ENCODE results near the gene MCM5. TPM values are rescaled to one million over a fixed set of nuclear protein-coding genes. Genes with fewer than 3 reads are reported as not detected.
A peak's percentile ranks its signal among the peaks of the same experiment; 100 is the strongest.

The MCM5 gene
- total and polyA plus RNA-seq, 2 of the 13 experiments (the other 11 are each of a cell fraction or from before 2014, with no cell fraction given) = 40.2 to 93.5 TPM

- TF ChIP-seq BORCS8-MEF2B (CRISPR knock-in tag; IDR thresholded peaks at IDR 0.05) (peak; percentile 64; the same call in 1 of the 2 replicates), NFKBIZ (CRISPR knock-in tag; IDR thresholded peaks at IDR 0.05) (peak; percentile 81; the same call in 1 of the 2 replicates), HOXA5 (CRISPR knock-in tag; IDR thresholded peaks at IDR 0.05) (peak; percentile 63), SRSF1 (optimal IDR thresholded peaks at IDR 0.05; ENCODE audit: low read depth, low read length) (no peak), FOXO1 (CRISPR knock-in tag; IDR thresholded peaks at IDR 0.05) (peak; percentile 91), SYNCRIP (IDR thresholded peaks at IDR 0.05; ENCODE audit: insufficient read depth, low read depth, low read length) (no peak), PAWR (CRISPR knock-in tag; IDR thresholded peaks at IDR 0.05; ENCODE audit: borderline replicate concordance) (no peak), ZNF746 (CRISPR knock-in tag; IDR thresholded peaks at IDR 0.05) (no peak), RBM22 (optimal IDR thresholded peaks at IDR 0.05; ENCODE audit: low read length) (no peak), BHLHE40 (IDR thresholded peaks at IDR 0.05; ENCODE audit: low read length) (peak; percentile 88), PBX2 (CRISPR knock-in tag; IDR thresholded peaks at IDR 0.05) (no peak), ZNF720 (CRISPR knock-in tag; IDR thresholded peaks at IDR 0.05) (no peak), ZFP37 (CRISPR knock-in tag; IDR thresholded peaks at IDR 0.05; ENCODE audit: borderline replicate concordance) (no peak), NCOA5 (CRISPR knock-in tag; IDR thresholded peaks at IDR 0.05) (no peak)
- TF ChIP-seq, protein P1, sequence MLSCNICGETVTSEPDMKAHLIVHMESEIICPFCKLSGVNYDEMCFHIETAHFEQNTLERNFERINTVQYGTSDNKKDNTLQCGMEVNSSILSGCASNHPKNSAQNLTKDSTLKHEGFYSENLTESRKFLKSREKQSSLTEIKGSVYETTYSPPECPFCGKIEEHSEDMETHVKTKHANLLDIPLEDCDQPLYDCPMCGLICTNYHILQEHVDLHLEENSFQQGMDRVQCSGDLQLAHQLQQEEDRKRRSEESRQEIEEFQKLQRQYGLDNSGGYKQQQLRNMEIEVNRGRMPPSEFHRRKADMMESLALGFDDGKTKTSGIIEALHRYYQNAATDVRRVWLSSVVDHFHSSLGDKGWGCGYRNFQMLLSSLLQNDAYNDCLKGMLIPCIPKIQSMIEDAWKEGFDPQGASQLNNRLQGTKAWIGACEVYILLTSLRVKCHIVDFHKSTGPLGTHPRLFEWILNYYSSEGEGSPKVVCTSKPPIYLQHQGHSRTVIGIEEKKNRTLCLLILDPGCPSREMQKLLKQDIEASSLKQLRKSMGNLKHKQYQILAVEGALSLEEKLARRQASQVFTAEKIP (CRISPR knock-in tag; IDR thresholded peaks at IDR 0.05; ENCODE audit: borderline replicate concordance) = no peak
- TF ChIP-seq, protein P2, sequence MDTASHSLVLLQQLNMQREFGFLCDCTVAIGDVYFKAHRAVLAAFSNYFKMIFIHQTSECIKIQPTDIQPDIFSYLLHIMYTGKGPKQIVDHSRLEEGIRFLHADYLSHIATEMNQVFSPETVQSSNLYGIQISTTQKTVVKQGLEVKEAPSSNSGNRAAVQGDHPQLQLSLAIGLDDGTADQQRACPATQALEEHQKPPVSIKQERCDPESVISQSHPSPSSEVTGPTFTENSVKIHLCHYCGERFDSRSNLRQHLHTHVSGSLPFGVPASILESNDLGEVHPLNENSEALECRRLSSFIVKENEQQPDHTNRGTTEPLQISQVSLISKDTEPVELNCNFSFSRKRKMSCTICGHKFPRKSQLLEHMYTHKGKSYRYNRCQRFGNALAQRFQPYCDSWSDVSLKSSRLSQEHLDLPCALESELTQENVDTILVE (CRISPR knock-in tag; IDR thresholded peaks at IDR 0.05) = peak; percentile 83; the same call in 1 of the 2 replicates
- TF ChIP-seq, protein P3, sequence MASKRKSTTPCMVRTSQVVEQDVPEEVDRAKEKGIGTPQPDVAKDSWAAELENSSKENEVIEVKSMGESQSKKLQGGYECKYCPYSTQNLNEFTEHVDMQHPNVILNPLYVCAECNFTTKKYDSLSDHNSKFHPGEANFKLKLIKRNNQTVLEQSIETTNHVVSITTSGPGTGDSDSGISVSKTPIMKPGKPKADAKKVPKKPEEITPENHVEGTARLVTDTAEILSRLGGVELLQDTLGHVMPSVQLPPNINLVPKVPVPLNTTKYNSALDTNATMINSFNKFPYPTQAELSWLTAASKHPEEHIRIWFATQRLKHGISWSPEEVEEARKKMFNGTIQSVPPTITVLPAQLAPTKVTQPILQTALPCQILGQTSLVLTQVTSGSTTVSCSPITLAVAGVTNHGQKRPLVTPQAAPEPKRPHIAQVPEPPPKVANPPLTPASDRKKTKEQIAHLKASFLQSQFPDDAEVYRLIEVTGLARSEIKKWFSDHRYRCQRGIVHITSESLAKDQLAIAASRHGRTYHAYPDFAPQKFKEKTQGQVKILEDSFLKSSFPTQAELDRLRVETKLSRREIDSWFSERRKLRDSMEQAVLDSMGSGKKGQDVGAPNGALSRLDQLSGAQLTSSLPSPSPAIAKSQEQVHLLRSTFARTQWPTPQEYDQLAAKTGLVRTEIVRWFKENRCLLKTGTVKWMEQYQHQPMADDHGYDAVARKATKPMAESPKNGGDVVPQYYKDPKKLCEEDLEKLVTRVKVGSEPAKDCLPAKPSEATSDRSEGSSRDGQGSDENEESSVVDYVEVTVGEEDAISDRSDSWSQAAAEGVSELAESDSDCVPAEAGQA (IDR thresholded peaks at IDR 0.05; ENCODE audit: low read depth) = peak; percentile 72
- TF ChIP-seq, protein P3 (CRISPR knock-in tag; IDR thresholded peaks at IDR 0.05; ENCODE audit: borderline replicate concordance) = no peak
These were observed 23.0 kb upstream of the MCM5 start (continued) for GRCh38 chr22:35376728-35377472.

Measured in HepG2 (cell line).